H9 (cell line): ENCODE results near the gene SRBD1. TPM values are rescaled to one million over a fixed set of nuclear protein-coding genes. Genes with fewer than 3 reads are reported as not detected.

Experiments
- DNase-seq: peaks from one replicate; pipeline ENCODE4 v3.0.0-alpha.2; 2017
- H2AFZ ChIP-seq: one replicate; pipeline ENCODE4 v1.6.1; 2013; ENCODE audit warnings: mild to moderate bottlenecking, low read length, control low read depth, moderate library complexity
- H2AK5ac ChIP-seq: 2 replicates; pipeline ENCODE4 v1.6.1; 2013; ENCODE audit warnings: low read length, control low read depth, mixed read lengths; ENCODE audit not compliant: insufficient read length
- H2BK120ac ChIP-seq: one replicate; pipeline ENCODE4 v1.6.1; 2013; ENCODE audit warnings: low read depth, mild to moderate bottlenecking, low read length, control low read depth, inconsistent platforms; ENCODE audit not compliant: poor library complexity, severe bottlenecking
- H2BK12ac ChIP-seq: 2 replicates; pipeline ENCODE4 v1.6.1; 2013; ENCODE audit warnings: low read length, control low read depth, mixed read lengths, low read depth; ENCODE audit not compliant: insufficient read length
- H2BK15ac ChIP-seq: 2 replicates; pipeline ENCODE4 v1.6.1; 2013; ENCODE audit warnings: low read depth, low read length, control low read depth
- H2BK20ac ChIP-seq: one replicate; pipeline ENCODE4 v1.6.1; 2013; ENCODE audit warnings: low read depth, mild to moderate bottlenecking, low read length, control low read depth, inconsistent platforms; ENCODE audit not compliant: poor library complexity, severe bottlenecking
- H2BK5ac ChIP-seq: 2 replicates; pipeline ENCODE4 v1.6.1; 2013; ENCODE audit warnings: low read length, control low read depth, mixed read lengths; ENCODE audit not compliant: insufficient read length
- H3K14ac ChIP-seq: 2 replicates; pipeline ENCODE4 v1.6.1; 2013; ENCODE audit warnings: low read length, control low read depth; ENCODE audit not compliant: insufficient read depth
- H3K18ac ChIP-seq: 2 replicates; pipeline ENCODE4 v1.6.1; 2013; ENCODE audit warnings: low read depth, mild to moderate bottlenecking, mixed read lengths, low read length, control low read depth; ENCODE audit not compliant: insufficient read length
- H3K23ac ChIP-seq: 2 replicates; pipeline ENCODE4 v1.6.1; 2013; ENCODE audit warnings: low read length, control low read depth, mixed read lengths, low read depth; ENCODE audit not compliant: insufficient read length
- H3K23me2 ChIP-seq: 2 replicates; pipeline ENCODE4 v1.6.1; 2013; ENCODE audit warnings: low read depth, mild to moderate bottlenecking, mixed read lengths, low read length, control low read depth; ENCODE audit not compliant: insufficient read length, poor library complexity, severe bottlenecking
- H3K27ac ChIP-seq: 2 replicates; pipeline ENCODE4 v1.5.1; 2013; ENCODE audit warnings: low read length, control low read depth, mixed read lengths, low read depth; ENCODE audit not compliant: insufficient read length
- H3K27me3 ChIP-seq: 2 replicates; pipeline ENCODE4 v1.6.1; 2013; ENCODE audit warnings: low read length, control low read depth, inconsistent platforms; ENCODE audit not compliant: insufficient read depth
- H3K4ac ChIP-seq: 2 replicates; pipeline ENCODE4 v1.6.1; 2013; ENCODE audit warnings: low read depth, mild to moderate bottlenecking, control low read depth, inconsistent platforms, low read length, moderate library complexity
- H3K4me1 ChIP-seq: 2 replicates; pipeline ENCODE4 v1.6.1; 2013; ENCODE audit warnings: low read length, control low read depth, inconsistent platforms; ENCODE audit not compliant: insufficient read depth
- H3K4me2 ChIP-seq: 2 replicates; pipeline ENCODE4 v1.6.1; 2013; ENCODE audit warnings: low read length, control low read depth, mixed read lengths; ENCODE audit not compliant: insufficient read length, insufficient read depth
- H3K56ac ChIP-seq: 2 replicates; pipeline ENCODE4 v1.6.1; 2013; ENCODE audit warnings: low read depth, mild to moderate bottlenecking, mixed read lengths, low read length, control low read depth; ENCODE audit not compliant: insufficient read length
- H3K79me1 ChIP-seq: 2 replicates; pipeline ENCODE4 v1.6.1; 2013; ENCODE audit warnings: low read depth, mild to moderate bottlenecking, moderate library complexity, low read length, control low read depth, inconsistent platforms; ENCODE audit not compliant: insufficient read depth, poor library complexity, severe bottlenecking
- H3K79me2 ChIP-seq: 2 replicates; pipeline ENCODE4 v1.6.1; 2013; ENCODE audit warnings: low read length, control low read depth, inconsistent platforms; ENCODE audit not compliant: insufficient read depth
- H3K9ac ChIP-seq: 2 replicates; pipeline ENCODE4 v1.6.1; 2013; ENCODE audit warnings: low read length, control low read depth, mixed read lengths; ENCODE audit not compliant: insufficient read length; ENCODE audit errors: extremely low read depth
- H3K9me3 ChIP-seq: one replicate; pipeline ENCODE4 v1.6.1; 2013; ENCODE audit warnings: low read depth, low read length, inconsistent platforms; ENCODE audit not compliant: control insufficient read depth
- H3T11ph ChIP-seq: one replicate; pipeline ENCODE4 v1.6.1; 2013; ENCODE audit warnings: mild to moderate bottlenecking, low read length, control low read depth, inconsistent platforms
- H4K20me1 ChIP-seq: one replicate; pipeline ENCODE4 v1.6.1; 2013; ENCODE audit not compliant: control insufficient read depth, insufficient read length, insufficient read depth
- H4K5ac ChIP-seq: 2 replicates; pipeline ENCODE4 v1.6.1; 2013; ENCODE audit warnings: low read depth, mild to moderate bottlenecking, mixed read lengths, low read length, control low read depth; ENCODE audit not compliant: insufficient read length
- H4K8ac ChIP-seq: replicated peaks from 2 replicates; pipeline ENCODE4 v1.6.1; 2013; ENCODE audit warnings: low read length, control low read depth, mixed read lengths, low read depth; ENCODE audit not compliant: insufficient read length
- H4K91ac ChIP-seq: 2 replicates; pipeline ENCODE4 v1.6.1; 2013; ENCODE audit warnings: low read depth, mild to moderate bottlenecking, moderate library complexity, mixed read lengths, low read length, control low read depth; ENCODE audit not compliant: insufficient read length
- H3K27ac Mint-ChIP-seq, 3 experiments: 2 replicates in 2 of 3; 3 replicates in 1 of 3; pipeline ENCODE4 v1.8.0; 2020 to 2021; ENCODE audit warnings: mixed read lengths in 3 of 3, mild to moderate bottlenecking in 1 of 3, moderate library complexity in 1 of 3
- H3K27me3 Mint-ChIP-seq: 2 replicates; pipeline ENCODE4 v1.8.0; 2021; ENCODE audit warnings: low read depth, mild to moderate bottlenecking, moderate library complexity, mixed read lengths
- H3K36me3 Mint-ChIP-seq, 3 experiments: 2 replicates in 2 of 3; 3 replicates in 1 of 3; pipeline ENCODE4 v1.8.0; 2020 to 2021; ENCODE audit warnings: low read depth in 3 of 3, mixed read lengths in 3 of 3; ENCODE audit not compliant: insufficient read depth in 1 of 3
- H3K4me1 Mint-ChIP-seq, 2 experiments: 2 replicates each; pipeline ENCODE4 v1.8.0; 2020; ENCODE audit warnings: mixed read lengths in 2 of 2
- H3K4me3 Mint-ChIP-seq, 2 experiments: 2 replicates in 1 of 2; 3 replicates in 1 of 2; pipeline ENCODE4 v1.8.0; 2020 to 2021; ENCODE audit warnings: mild to moderate bottlenecking in 2 of 2, mixed read lengths in 2 of 2, moderate library complexity in 1 of 2
- H3K9me3 Mint-ChIP-seq, 2 experiments: 2 replicates in 1 of 2; 3 replicates in 1 of 2; pipeline ENCODE4 v1.8.0; 2020; ENCODE audit warnings: mild to moderate bottlenecking in 2 of 2, mixed read lengths in 2 of 2, moderate library complexity in 1 of 2
- CTCF ChIP-seq: fragments of 200-600 bp; sonication (generic); conservative IDR thresholded peaks from 3 replicates; pipeline ENCODE4 v1.8.0; 2021; ENCODE audit warnings: antibody characterized with exemption, mild to moderate bottlenecking
- WGBS: extraction: QIAGEN DNeasy Blood & Tissue Kit; methylation state at CpG from one replicate; pipeline ENCODE4 v1.1.7; 2013; ENCODE audit warnings: missing lambda C conversion rate, low lambda C conversion rate, mixed read lengths; ENCODE audit not compliant: insufficient read length; ENCODE audit errors: extremely low coverage; 5-methylcytosine and 5-hydroxymethylcytosine counted together
- total RNA-seq: library from RNA; stranded (reverse); gene quantifications from 2 replicates; pipeline ENCODE4 v1.2.1, GENCODE V29; 2021

SRBD1 gene
- total RNA-seq, 1 experiment from 2014 or later, result 18.3 TPM

GRCh38 chr2:45572979-45573378 is 38.1 kb downstream of the SRBD1 start:
- H3K27ac ChIP-seq, result no peak overlapping the region
- no peak overlapping the region for H2AFZ ChIP-seq
- no peak overlapping the region for H2BK20ac ChIP-seq
- no peaks in the 10 kb centered on the region for H3K79me2 ChIP-seq
- no peak overlapping the region for H2BK12ac ChIP-seq
- H3K4ac ChIP-seq, result no peak overlapping the region
- no peak overlapping the region for H3K23ac ChIP-seq
- no peak overlapping the region for H3K4me3 Mint-ChIP-seq
- no peak overlapping the region for H3K56ac ChIP-seq
- H3K14ac ChIP-seq, result no peak overlapping the region
- no peak overlapping the region for H3T11ph ChIP-seq
- peaks cover 7 to 27% (median 13%) of the 10 kb centered on the region in 3 experiments; a peak in 6 of 7 replicates for H3K36me3 Mint-ChIP-seq
- H3K9ac ChIP-seq, result no peak overlapping the region
- peaks cover 3% of the 10 kb centered on the region for H3K4me1 ChIP-seq
- no peak overlapping the region for H2BK15ac ChIP-seq
- H3K27me3 Mint-ChIP-seq, result no peaks in the 10 kb centered on the region
- H3K23me2 ChIP-seq, result no peaks in the 10 kb centered on the region
- no peaks in the 10 kb centered on the region for H4K20me1 ChIP-seq
- no peaks in the 10 kb centered on the region for H3K79me1 ChIP-seq
- no peak for DNase-seq
- H4K91ac ChIP-seq, result no peak overlapping the region
- TF ChIP-seq CTCF, result no peak
- no peak overlapping the region for H2BK120ac ChIP-seq
- no peak overlapping the region for H2AK5ac ChIP-seq
- no peak overlapping the region for H3K18ac ChIP-seq
- WGBS, result no CpG with 5 or more reads among the region's 3 CpGs
- no peak overlapping the region for H3K4me2 ChIP-seq
- no peak overlapping the region for H3K27ac Mint-ChIP-seq
- no peak overlapping the region for H4K8ac ChIP-seq
- peaks cover 20 to 27% of the 10 kb centered on the region in 2 experiments for H3K4me1 Mint-ChIP-seq
- no peak overlapping the region for H4K5ac ChIP-seq
- no peak overlapping the region for H2BK5ac ChIP-seq
- H3K9me3 ChIP-seq, result no peaks in the 10 kb centered on the region
- no peaks in the 10 kb centered on the region for H3K27me3 ChIP-seq
- H3K9me3 Mint-ChIP-seq, result no peaks in the 10 kb centered on the region
